Calu3 (cell line): ENCODE data around the gene NPW. TPM values are rescaled to one million over a fixed set of nuclear protein-coding genes. Genes with fewer than 3 reads are reported as not detected.

Experiments
- BruUV-seq: library from RNA; stranded (reverse); fragments of 400-500 nt; replicated peaks from 2 replicates; lab custom pipeline; 2021; lab: Mats Ljungman, UMichigan
- CTCF ChIA-PET: fragments of 300-600 bp; sonication (Branson Sonifier 250); formaldehyde crosslinking; loops from one replicate; lab custom pipeline; 2022; ENCODE audit warnings: antibody characterized with exemption; lab: Charles Lee
- DNase-seq: peaks from one replicate; pipeline ENCODE4 v3.0.0; 2022
- H3K27ac Mint-ChIP-seq: one replicate; pipeline ENCODE4 v1.8.0; 2022; ENCODE audit warnings: mixed read lengths; ENCODE audit not compliant: unreplicated experiment
- H3K27me3 Mint-ChIP-seq: one replicate; pipeline ENCODE4 v1.8.0; 2022; ENCODE audit warnings: mixed read lengths; ENCODE audit not compliant: unreplicated experiment
- H3K36me3 Mint-ChIP-seq: one replicate; pipeline ENCODE4 v1.8.0; 2022; ENCODE audit warnings: mild to moderate bottlenecking, moderate library complexity, mixed read lengths; ENCODE audit not compliant: insufficient read depth, unreplicated experiment
- H3K4me1 Mint-ChIP-seq: one replicate; pipeline ENCODE4 v1.8.0; 2022; ENCODE audit warnings: mild to moderate bottlenecking, low read depth, mixed read lengths; ENCODE audit not compliant: unreplicated experiment
- H3K4me3 Mint-ChIP-seq: one replicate; pipeline ENCODE4 v1.8.0; 2022; ENCODE audit warnings: mild to moderate bottlenecking, low read depth, moderate library complexity, mixed read lengths; ENCODE audit not compliant: unreplicated experiment
- H3K9me3 Mint-ChIP-seq: one replicate; pipeline ENCODE4 v1.8.0; 2022; ENCODE audit warnings: low read depth, mixed read lengths; ENCODE audit not compliant: unreplicated experiment
- intact Hi-C: fragments of 100-400 bp; cut with micrococcal nuclease; formaldehyde crosslinking; loops from one replicate; pipeline ENCODE4 v1.10.0; 2022; ENCODE audit not compliant: unreplicated experiment
- total RNA-seq: library from RNA; stranded (reverse); gene quantifications from 2 replicates; pipeline ENCODE4 v1.2.3, GENCODE V29; 2022
- TF ChIP-seq, protein P1 (sequence below): fragments of 200-600 bp; IDR thresholded peaks from one replicate; pipeline ENCODE4 v1.8.0; 2022; ENCODE audit warnings: antibody characterized with exemption; ENCODE audit not compliant: unreplicated experiment

The NPW gene
- total RNA-seq, 1 experiment from 2014 or later, result 1.5 TPM

DNA sequence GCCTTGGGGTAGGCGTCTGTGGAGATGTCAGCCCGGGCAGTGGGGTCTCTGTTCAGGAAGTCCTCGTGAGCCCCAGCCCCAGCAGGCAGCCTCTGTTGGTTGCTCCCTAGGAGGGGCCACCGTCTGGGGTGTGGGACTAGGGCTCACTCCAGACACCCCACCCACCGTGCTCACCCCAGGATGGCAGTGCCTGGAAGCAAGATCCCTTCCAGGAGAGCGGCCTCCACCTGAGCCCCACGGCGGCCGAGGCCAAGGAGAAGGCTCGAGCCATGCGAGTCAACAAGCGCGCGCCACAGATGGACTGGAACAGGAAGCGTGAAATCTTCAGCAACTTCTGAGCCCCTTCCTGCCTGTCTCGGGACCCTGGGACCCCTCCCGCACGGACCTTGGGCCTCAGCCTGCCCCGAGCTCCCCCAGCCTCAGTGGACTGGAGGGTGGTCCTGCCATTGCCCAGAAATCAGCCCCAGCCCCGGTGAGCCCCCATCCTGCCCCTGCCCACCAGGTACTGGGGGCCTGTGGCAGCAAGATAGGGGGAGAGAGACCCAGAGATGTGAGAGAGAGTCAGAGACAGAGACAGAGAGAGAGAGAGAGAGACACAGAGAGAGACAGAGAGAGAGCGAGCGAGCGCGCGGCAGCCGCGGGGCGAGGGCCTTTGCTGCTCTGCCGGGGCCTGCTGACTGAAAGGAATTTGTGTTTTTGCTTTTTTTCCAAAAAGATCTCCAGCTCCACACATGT is 18.2 kb downstream of the NPW start:
- BruUV-seq, result no TSS peak
- TF ChIP-seq, protein P1, sequence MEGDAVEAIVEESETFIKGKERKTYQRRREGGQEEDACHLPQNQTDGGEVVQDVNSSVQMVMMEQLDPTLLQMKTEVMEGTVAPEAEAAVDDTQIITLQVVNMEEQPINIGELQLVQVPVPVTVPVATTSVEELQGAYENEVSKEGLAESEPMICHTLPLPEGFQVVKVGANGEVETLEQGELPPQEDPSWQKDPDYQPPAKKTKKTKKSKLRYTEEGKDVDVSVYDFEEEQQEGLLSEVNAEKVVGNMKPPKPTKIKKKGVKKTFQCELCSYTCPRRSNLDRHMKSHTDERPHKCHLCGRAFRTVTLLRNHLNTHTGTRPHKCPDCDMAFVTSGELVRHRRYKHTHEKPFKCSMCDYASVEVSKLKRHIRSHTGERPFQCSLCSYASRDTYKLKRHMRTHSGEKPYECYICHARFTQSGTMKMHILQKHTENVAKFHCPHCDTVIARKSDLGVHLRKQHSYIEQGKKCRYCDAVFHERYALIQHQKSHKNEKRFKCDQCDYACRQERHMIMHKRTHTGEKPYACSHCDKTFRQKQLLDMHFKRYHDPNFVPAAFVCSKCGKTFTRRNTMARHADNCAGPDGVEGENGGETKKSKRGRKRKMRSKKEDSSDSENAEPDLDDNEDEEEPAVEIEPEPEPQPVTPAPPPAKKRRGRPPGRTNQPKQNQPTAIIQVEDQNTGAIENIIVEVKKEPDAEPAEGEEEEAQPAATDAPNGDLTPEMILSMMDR, result no peak
- Mint-ChIP-seq H3K4me1 (peaks cover 15% of the 10 kb centered on the region), H3K9me3 (no peaks in the 10 kb centered on the region), H3K36me3 (peaks cover 36% of the 10 kb centered on the region), H3K27ac (no peak overlapping the region), H3K27me3 (no peaks in the 10 kb centered on the region), H3K4me3 (no peak overlapping the region)
- CTCF ChIA-PET, result no interaction called here
- DNase-seq, result no peak
- intact Hi-C loops, result no loop called here

DNA sequence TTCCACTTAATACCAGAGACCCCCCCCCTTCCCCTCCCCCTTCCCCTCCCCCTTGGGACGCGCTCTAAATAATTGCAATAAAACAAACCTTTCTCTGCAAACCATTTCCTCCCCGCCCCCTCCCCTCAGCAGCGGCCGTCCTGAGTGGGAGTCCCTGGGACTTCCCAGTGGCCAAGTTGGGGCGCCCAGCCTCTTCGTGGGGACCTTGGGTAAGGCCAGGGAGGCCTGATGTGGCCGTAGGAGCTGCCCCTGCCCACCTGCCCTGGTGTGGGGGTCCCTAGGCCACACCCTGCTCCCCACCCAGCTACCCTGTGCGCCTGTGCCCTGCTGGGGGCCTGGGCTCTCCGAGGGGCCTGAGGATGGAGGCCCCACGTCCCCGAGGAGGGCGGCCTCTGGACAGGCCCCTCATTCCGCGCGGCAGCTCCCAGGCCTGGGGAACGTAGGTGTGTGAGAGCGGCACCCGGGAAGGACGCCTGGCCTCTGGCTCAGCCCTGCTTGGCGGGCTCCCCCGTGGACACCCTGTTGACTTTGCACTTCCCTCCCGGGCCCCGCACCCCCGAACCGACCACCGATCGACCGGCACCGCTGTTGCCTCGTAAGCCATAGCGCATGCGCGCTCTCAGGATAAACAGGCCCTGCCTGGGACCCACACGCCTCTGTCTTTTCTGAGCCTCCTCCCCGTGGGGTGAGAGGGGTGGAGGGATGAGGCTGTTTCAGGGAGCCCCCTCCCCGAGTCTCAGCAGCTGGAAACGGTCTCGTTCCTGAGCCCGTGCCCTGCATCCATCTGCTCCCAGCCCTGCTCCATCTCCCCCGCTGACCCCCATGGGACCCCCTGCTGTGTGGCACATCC is 19.0 kb downstream of the NPW start:
- no peaks in the 10 kb centered on the region for H3K9me3 Mint-ChIP-seq
- DNase-seq, result no peak
- TF ChIP-seq, protein P1, result no peak
- H3K4me1 Mint-ChIP-seq, result peaks cover 23% of the 10 kb centered on the region
- no peak overlapping the region for H3K27ac Mint-ChIP-seq
- no TSS peak for BruUV-seq
- no peaks in the 10 kb centered on the region for H3K27me3 Mint-ChIP-seq
- intact Hi-C loops, result no loop called here
- peaks cover 40% of the 10 kb centered on the region for H3K36me3 Mint-ChIP-seq
- CTCF ChIA-PET, result no interaction called here
- no peak overlapping the region for H3K4me3 Mint-ChIP-seq

DNA sequence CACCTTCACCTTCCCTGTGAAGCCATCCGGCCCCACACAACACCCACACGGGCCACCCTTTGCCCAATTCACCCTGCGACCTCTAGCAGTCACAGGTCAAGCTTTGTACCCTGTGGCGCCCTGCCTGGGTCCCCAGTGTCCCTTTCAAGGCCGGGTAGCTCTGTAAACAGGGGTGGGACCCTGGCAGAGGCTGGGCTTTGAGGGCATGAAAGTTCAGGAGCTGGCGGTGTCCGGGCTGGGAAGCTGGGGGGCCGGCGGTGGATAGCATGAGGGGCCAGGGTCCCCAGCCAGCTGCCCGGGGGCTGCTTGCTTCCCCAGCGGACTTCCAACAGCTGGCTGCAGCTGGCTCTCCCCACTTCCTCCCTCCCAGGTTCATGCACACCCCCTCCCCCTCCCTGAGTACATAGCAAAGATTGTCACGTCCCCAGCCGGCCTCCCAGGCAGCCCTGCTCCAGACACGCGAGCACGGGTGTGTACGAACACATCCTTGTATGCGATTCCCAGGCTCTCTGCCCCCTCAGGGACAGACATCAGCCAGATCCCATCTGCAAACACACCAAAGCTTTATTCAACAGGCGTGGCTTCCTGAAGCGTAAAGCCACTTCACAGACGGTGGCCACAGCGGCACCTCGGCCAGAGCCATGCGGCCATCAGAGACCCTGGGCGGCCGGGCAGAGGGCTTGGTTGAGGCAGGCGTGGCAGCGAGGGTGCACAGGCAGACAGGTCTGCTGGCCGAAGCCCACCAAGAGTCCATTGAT is 19.9 kb downstream of the NPW start:
- H3K4me3 Mint-ChIP-seq, result no peak overlapping the region
- BruUV-seq, result no TSS peak

More for the DNA sequence above, 19.9 kb downstream of the NPW start:
- H3K9me3 Mint-ChIP-seq, result no peaks in the 10 kb centered on the region
- H3K27me3 Mint-ChIP-seq, result no peaks in the 10 kb centered on the region
- H3K4me1 Mint-ChIP-seq, result peaks cover 23% of the 10 kb centered on the region
- intact Hi-C loops, result no loop called here
- H3K36me3 Mint-ChIP-seq, result peaks cover 40% of the 10 kb centered on the region
- CTCF ChIA-PET, result interaction anchor here (0.6 kb wide), 1 partner anchor 337 kb away, joined by 3 read pairs; no protein-coding TSS in a partner anchor
- no peak for DNase-seq
- TF ChIP-seq, protein P1, result no peak
- H3K27ac Mint-ChIP-seq, result no peak overlapping the region
